SH-SY5Y (cell line): ENCODE results near the gene C20orf144.

Experiments used
- GATA2 ChIP-seq: IDR thresholded peaks from 2 replicates; pipeline ENCODE4 v1.6.1; 2011; ENCODE audit warnings: mild to moderate bottlenecking, low read depth, low read length
- GATA3 ChIP-seq: IDR thresholded peaks from 2 replicates; pipeline ENCODE4 v1.6.1; 2011; ENCODE audit warnings: low read depth, mild to moderate bottlenecking, low read length, moderate library complexity

- TF ChIP-seq GATA2 (no peak), GATA3 (no peak)
Measured at GRCh38 chr20:33667676-33668465, 5.7 kb downstream of the C20orf144 start.
